NT2/D1 (cell line): ENCODE measurements around the gene BDKRB2.

Experiments used
- SUZ12 ChIP-seq: IDR thresholded peaks from 2 replicates; pipeline ENCODE4 v1.6.1; 2011; ENCODE audit not compliant: insufficient read length, insufficient read depth; ENCODE audit errors: extremely low read depth
- YY1 ChIP-seq: IDR thresholded peaks from 2 replicates; pipeline ENCODE4 v1.6.1; 2011; ENCODE audit not compliant: insufficient read length, insufficient read depth
- ZNF274 ChIP-seq: IDR thresholded peaks from 2 replicates; pipeline ENCODE4 v1.6.1; 2011; ENCODE audit warnings: mild to moderate bottlenecking, low read depth, low read length

DNA sequence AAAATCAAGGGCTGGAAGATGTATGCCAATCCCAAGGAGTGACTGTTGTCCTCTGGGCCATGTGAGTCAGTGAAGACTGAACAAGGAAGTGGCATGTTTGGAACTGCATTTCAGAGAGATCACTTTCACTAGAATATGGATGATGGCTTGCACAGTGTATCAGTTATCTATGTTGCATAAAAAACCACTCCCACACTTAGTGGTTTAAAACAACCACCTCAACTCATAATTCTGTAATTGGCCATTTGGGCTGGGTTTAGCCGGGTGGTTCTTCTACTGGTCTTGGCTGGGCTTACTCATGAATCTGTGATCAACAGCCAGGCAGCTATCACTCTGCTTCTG is 66.8 kb downstream of the BDKRB2 start:
- TF ChIP-seq YY1 (no peak), ZNF274 (no peak), SUZ12 (no peak)
